Liver (tissue), 9 donors: Measurements from ENCODE around the gene HUNK. TPM values are rescaled to one million over a fixed set of nuclear protein-coding genes. Genes with fewer than 3 reads are reported as not detected.

Experiments
- DNase-seq: peaks from one replicate; pipeline ENCODE4 v3.0.0-alpha.2; 2017; ENCODE audit warnings: low spot score
- H3K27ac ChIP-seq, 2 donors: one replicate each; pipeline ENCODE4 v1.7.0; 2013; ENCODE audit warnings: inconsistent platforms in 2 of 2, low read length in 2 of 2, control low read depth in 1 of 2, low read depth in 1 of 2, mild to moderate bottlenecking in 1 of 2
- H3K27me3 ChIP-seq, 4 donors: one replicate each; pipeline versions ENCODE4 v1.6.1 to v1.7.0; 2013; ENCODE audit warnings: low read length in 3 of 4, inconsistent platforms in 1 of 4, mild to moderate bottlenecking in 1 of 4, moderate library complexity in 1 of 4; ENCODE audit not compliant: control insufficient read depth in 4 of 4, insufficient read depth in 4 of 4
- H3K36me3 ChIP-seq, 4 donors: one replicate each; pipeline versions ENCODE4 v1.6.1 to v1.7.0; 2013; ENCODE audit warnings: low read length in 3 of 4, mild to moderate bottlenecking in 3 of 4, low read depth in 1 of 4, moderate library complexity in 1 of 4; ENCODE audit not compliant: control insufficient read depth in 4 of 4, insufficient read depth in 3 of 4
- H3K4me1 ChIP-seq, 4 donors: one replicate each; pipeline versions ENCODE4 v1.6.1 to v1.7.0; 2013; ENCODE audit warnings: low read length in 3 of 4, mild to moderate bottlenecking in 3 of 4, moderate library complexity in 1 of 4; ENCODE audit not compliant: control insufficient read depth in 4 of 4, insufficient read depth in 4 of 4
- H3K4me3 ChIP-seq, 3 donors: one replicate each; pipeline versions ENCODE4 v1.6.1 to v1.7.0; 2013; ENCODE audit warnings: low read length in 3 of 3, control low read depth in 1 of 3, low read depth in 1 of 3, mild to moderate bottlenecking in 1 of 3
- H3K9ac ChIP-seq, 2 donors: one replicate each; pipeline ENCODE4 v1.7.0; 2013; ENCODE audit warnings: low read length in 2 of 2, mild to moderate bottlenecking in 2 of 2, moderate library complexity in 2 of 2, control low read depth in 1 of 2, low read depth in 1 of 2
- H3K9me3 ChIP-seq, 4 donors: one replicate each; pipeline versions ENCODE4 v1.6.1 to v1.7.0; 2013; ENCODE audit warnings: low read length in 3 of 4; ENCODE audit not compliant: control insufficient read depth in 4 of 4
- FOXA1 ChIP-seq: IDR thresholded peaks from 2 replicates; pipeline ENCODE4 v1.6.1; 2016; ENCODE audit warnings: antibody characterized with exemption
- FOXA2 ChIP-seq: IDR thresholded peaks from 2 replicates; pipeline ENCODE4 v1.6.1; 2016; ENCODE audit warnings: antibody characterized with exemption
- GABPA ChIP-seq, 2 donors: IDR thresholded peaks in 1 of 2; conservative IDR thresholded peaks in 1 of 2; 2 replicates each; pipeline ENCODE4 v1.6.1; 2016; ENCODE audit warnings: antibody characterized with exemption in 2 of 2, mild to moderate bottlenecking in 1 of 2, moderate library complexity in 1 of 2
- HNF4A ChIP-seq, 2 donors: conservative IDR thresholded peaks; 2 replicates each; pipeline ENCODE4 v1.6.1; 2016; ENCODE audit warnings: antibody characterized with exemption in 2 of 2, mild to moderate bottlenecking in 2 of 2
- HNF4G ChIP-seq: IDR thresholded peaks from 2 replicates; pipeline ENCODE4 v1.6.1; 2016; ENCODE audit warnings: antibody characterized with exemption
- JUND ChIP-seq, 2 donors: IDR thresholded peaks; 2 replicates each; pipeline ENCODE4 v1.6.1; 2016; ENCODE audit warnings: antibody characterized with exemption in 2 of 2
- NR2F2 ChIP-seq: IDR thresholded peaks from 2 replicates; pipeline ENCODE4 v1.6.1; 2016; ENCODE audit warnings: antibody characterized with exemption
- RXRA ChIP-seq, 2 donors: IDR thresholded peaks; 2 replicates each; pipeline ENCODE4 v1.6.1; 2017 to 2018; ENCODE audit warnings: antibody characterized with exemption in 2 of 2, mild to moderate bottlenecking in 1 of 2
- SP1 ChIP-seq: IDR thresholded peaks from 2 replicates; pipeline ENCODE4 v1.6.1; 2018; ENCODE audit warnings: antibody characterized with exemption, mild to moderate bottlenecking
- TAF1 ChIP-seq: conservative IDR thresholded peaks from 2 replicates; pipeline ENCODE4 v1.6.1; 2016; ENCODE audit warnings: antibody characterized with exemption, mild to moderate bottlenecking
- YY1 ChIP-seq: IDR thresholded peaks from 2 replicates; pipeline ENCODE4 v1.6.1; 2016; ENCODE audit warnings: antibody characterized with exemption, mild to moderate bottlenecking
- WGBS: extraction: QIAGEN DNeasy Blood & Tissue Kit; methylation state at CpG from one replicate; pipeline ENCODE4 v1.1.7; 2013; 5-methylcytosine and 5-hydroxymethylcytosine counted together
- polyA plus RNA-seq, 2 donors: library from polyadenylated mRNA; stranded (reverse) in 1 of 2; unstranded in 1 of 2; fragments of 200-250 nt in 1 of 2; fragments of >200 nt in 1 of 2; fragmentation: Nextera tagmentation in 1 of 2; extraction: Ambion mirVana in 1 of 2; gene quantifications; one replicate each; pipeline versions ENCODE4 v1.2.1 to v1.2.3, GENCODE V29; 2013 to 2015
- total RNA-seq, 2 donors: library from RNA; depleted of rRNA; stranded (reverse); fragments of >200 nt; gene quantifications; one replicate each; pipeline ENCODE4 v1.2.3, GENCODE V29; 2014
- TF ChIP-seq, protein P1 (sequence below): IDR thresholded peaks from 2 replicates; pipeline ENCODE4 v1.6.1; 2016; ENCODE audit warnings: antibody characterized with exemption
- TF ChIP-seq, protein P2 (sequence below): IDR thresholded peaks from 2 replicates; pipeline ENCODE4 v1.6.1; 2016; ENCODE audit warnings: antibody characterized with exemption, mild to moderate bottlenecking
- TF ChIP-seq, protein P3 (sequence below): IDR thresholded peaks from 2 replicates; pipeline ENCODE4 v1.6.1; 2016; ENCODE audit warnings: antibody characterized with exemption
- TF ChIP-seq, protein P4 (sequence below): fragments of 150-350 bp; IDR thresholded peaks from 2 replicates; pipeline ENCODE4 v1.5.1; 2017; ENCODE audit warnings: improper control_type of control experiment, low read depth, low read length; ENCODE audit not compliant: missing input control
- donor health status: healthy.
- donor health status: healthy.
- donor health status: healthy.
- donor health status: healthy.
- donor health status: healthy.

HUNK gene
- total and polyA plus RNA-seq, 4 donors, result 0.11 to 0.92 (median 0.30) TPM

DNA sequence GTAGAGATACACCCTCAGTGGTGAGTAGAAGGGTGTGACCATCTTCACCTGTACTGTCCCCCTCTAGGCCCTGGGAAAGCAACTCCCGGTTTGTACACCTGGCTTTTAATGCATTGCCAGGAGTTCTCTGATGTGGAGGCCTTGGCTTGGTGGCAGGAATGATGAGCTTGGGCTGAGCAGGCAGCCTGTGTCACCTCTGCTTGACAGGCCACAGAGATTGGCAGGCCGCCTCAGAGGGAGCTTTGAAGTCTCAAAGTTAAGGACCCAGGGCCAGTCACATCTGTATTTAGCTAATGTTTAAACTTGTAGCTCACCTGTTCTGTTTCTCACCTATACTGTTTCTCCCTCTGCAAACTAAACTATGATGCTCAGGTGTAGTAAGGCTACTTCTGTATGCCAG lies 28.5 kb downstream of the HUNK start:
- no peaks in the 10 kb centered on the region for H3K27me3 ChIP-seq
- H3K9me3 ChIP-seq, result no peaks in the 10 kb centered on the region
- H3K4me1 ChIP-seq, result peaks cover 0 to 18% (median 6%) of the 10 kb centered on the region in 4 donors
- H3K27ac ChIP-seq, result no peak overlapping the region
- TF ChIP-seq FOXA2 (no peak), FOXA1 (no peak), NR2F2 (no peak), TAF1 (no peak), RXRA (IDR thresholded peaks at IDR 0.05) (no peak), GABPA (IDR thresholded peaks at IDR 0.05 in 1 of 2, conservative IDR thresholded peaks at IDR 0.05 in 1 of 2) (no peak), SP1 (no peak), JUND (IDR thresholded peaks at IDR 0.05) (no peak), HNF4G (no peak)
- TF ChIP-seq, protein P1, sequence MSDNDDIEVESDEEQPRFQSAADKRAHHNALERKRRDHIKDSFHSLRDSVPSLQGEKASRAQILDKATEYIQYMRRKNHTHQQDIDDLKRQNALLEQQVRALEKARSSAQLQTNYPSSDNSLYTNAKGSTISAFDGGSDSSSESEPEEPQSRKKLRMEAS, result no peak
- TF ChIP-seq, protein P2, sequence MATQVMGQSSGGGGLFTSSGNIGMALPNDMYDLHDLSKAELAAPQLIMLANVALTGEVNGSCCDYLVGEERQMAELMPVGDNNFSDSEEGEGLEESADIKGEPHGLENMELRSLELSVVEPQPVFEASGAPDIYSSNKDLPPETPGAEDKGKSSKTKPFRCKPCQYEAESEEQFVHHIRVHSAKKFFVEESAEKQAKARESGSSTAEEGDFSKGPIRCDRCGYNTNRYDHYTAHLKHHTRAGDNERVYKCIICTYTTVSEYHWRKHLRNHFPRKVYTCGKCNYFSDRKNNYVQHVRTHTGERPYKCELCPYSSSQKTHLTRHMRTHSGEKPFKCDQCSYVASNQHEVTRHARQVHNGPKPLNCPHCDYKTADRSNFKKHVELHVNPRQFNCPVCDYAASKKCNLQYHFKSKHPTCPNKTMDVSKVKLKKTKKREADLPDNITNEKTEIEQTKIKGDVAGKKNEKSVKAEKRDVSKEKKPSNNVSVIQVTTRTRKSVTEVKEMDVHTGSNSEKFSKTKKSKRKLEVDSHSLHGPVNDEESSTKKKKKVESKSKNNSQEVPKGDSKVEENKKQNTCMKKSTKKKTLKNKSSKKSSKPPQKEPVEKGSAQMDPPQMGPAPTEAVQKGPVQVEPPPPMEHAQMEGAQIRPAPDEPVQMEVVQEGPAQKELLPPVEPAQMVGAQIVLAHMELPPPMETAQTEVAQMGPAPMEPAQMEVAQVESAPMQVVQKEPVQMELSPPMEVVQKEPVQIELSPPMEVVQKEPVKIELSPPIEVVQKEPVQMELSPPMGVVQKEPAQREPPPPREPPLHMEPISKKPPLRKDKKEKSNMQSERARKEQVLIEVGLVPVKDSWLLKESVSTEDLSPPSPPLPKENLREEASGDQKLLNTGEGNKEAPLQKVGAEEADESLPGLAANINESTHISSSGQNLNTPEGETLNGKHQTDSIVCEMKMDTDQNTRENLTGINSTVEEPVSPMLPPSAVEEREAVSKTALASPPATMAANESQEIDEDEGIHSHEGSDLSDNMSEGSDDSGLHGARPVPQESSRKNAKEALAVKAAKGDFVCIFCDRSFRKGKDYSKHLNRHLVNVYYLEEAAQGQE, result no peak
- TF ChIP-seq, protein P3, sequence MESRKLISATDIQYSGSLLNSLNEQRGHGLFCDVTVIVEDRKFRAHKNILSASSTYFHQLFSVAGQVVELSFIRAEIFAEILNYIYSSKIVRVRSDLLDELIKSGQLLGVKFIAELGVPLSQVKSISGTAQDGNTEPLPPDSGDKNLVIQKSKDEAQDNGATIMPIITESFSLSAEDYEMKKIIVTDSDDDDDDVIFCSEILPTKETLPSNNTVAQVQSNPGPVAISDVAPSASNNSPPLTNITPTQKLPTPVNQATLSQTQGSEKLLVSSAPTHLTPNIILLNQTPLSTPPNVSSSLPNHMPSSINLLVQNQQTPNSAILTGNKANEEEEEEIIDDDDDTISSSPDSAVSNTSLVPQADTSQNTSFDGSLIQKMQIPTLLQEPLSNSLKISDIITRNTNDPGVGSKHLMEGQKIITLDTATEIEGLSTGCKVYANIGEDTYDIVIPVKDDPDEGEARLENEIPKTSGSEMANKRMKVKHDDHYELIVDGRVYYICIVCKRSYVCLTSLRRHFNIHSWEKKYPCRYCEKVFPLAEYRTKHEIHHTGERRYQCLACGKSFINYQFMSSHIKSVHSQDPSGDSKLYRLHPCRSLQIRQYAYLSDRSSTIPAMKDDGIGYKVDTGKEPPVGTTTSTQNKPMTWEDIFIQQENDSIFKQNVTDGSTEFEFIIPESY, result no peak
- no peak for DNase-seq
- no peak overlapping the region for H3K9ac ChIP-seq
- H3K36me3 ChIP-seq, result no peaks in the 10 kb centered on the region
- WGBS, result 78% methylated on average over 2 of the region's 2 CpGs
- no peak overlapping the region for H3K4me3 ChIP-seq

DNA sequence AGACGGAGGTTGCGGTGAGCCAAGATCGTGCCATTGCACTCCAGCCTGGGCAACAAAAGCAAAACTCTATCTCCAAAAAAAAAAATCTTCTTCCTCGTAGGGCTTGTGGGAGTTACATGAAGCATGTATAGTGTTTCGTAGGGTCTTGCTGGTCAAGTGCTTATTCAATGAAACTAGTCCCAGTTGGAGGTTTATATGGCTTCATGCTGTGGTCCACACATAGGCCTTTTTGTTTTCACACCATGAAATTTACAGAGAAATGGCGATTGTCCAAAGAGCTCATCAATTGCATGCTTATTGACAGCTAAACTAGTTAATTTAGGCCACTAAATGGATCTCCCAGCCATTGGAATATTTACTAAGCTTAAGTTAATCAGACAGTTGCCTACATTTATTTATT lies 29.6 kb downstream of the HUNK start:
- TF ChIP-seq HNF4A (conservative IDR thresholded peaks at IDR 0.05), result no peak
- TF ChIP-seq, protein P4, sequence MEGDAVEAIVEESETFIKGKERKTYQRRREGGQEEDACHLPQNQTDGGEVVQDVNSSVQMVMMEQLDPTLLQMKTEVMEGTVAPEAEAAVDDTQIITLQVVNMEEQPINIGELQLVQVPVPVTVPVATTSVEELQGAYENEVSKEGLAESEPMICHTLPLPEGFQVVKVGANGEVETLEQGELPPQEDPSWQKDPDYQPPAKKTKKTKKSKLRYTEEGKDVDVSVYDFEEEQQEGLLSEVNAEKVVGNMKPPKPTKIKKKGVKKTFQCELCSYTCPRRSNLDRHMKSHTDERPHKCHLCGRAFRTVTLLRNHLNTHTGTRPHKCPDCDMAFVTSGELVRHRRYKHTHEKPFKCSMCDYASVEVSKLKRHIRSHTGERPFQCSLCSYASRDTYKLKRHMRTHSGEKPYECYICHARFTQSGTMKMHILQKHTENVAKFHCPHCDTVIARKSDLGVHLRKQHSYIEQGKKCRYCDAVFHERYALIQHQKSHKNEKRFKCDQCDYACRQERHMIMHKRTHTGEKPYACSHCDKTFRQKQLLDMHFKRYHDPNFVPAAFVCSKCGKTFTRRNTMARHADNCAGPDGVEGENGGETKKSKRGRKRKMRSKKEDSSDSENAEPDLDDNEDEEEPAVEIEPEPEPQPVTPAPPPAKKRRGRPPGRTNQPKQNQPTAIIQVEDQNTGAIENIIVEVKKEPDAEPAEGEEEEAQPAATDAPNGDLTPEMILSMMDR, result no peak
- no peak for TF ChIP-seq YY1
- TF ChIP-seq, protein P2, result no peak
- no peak for TF ChIP-seq SP1
- no peak for TF ChIP-seq FOXA2
- no peak for TF ChIP-seq JUND (IDR thresholded peaks at IDR 0.05)
- TF ChIP-seq, protein P1, result no peak
- Histone ChIP-seq H3K4me3 (no peak overlapping the region), H3K9ac (no peak overlapping the region), H3K4me1 (peaks cover 0 to 18% (median 6%) of the 10 kb centered on the region in 4 donors), H3K9me3 (no peaks in the 10 kb centered on the region), H3K36me3 (no peaks in the 10 kb centered on the region), H3K27ac (no peak overlapping the region), H3K27me3 (no peaks in the 10 kb centered on the region)
- DNase-seq, result no peak
- 90% methylated on average over 6 of the region's 6 CpGs for WGBS
